ENCODE measurements around the gene EYA2. TPM values are rescaled to one million over a fixed set of nuclear protein-coding genes. Genes with fewer than 3 reads are reported as not detected.

Gene EYA2
- total RNA-seq, 1 experiment from 2014 or later = 0.08 TPM

GRCh38 chr20:47009784-47010183, 115.1 kb downstream of the EYA2 start:
- no peak for DNase-seq (ENCODE audit: low read depth in 1 of 2, low spot score in 2 of 2)
- Histone ChIP-seq H3K9me3 (replicated peaks) (no peaks in the 10 kb centered on the region), H3K27me3 (replicated peaks) (no peaks in the 10 kb centered on the region; the same call in 1 of the 2 replicates), H3K36me3 (no peaks in the 10 kb centered on the region), H3K27ac (no peak overlapping the region), H3K4me1 (replicated peaks) (no peaks in the 10 kb centered on the region), H3K4me3 (no peak overlapping the region)

GRCh38 chr20:47011984-47012383, 117.3 kb downstream of the EYA2 start:
- Histone ChIP-seq H3K27ac (no peak overlapping the region), H3K36me3 (no peaks in the 10 kb centered on the region), H3K4me1 (replicated peaks) (no peaks in the 10 kb centered on the region), H3K9me3 (replicated peaks) (no peaks in the 10 kb centered on the region), H3K4me3 (no peak overlapping the region), H3K27me3 (replicated peaks) (peaks cover 3% of the 10 kb centered on the region; the same call in 1 of the 2 replicates)
- no peak for DNase-seq (ENCODE audit: low read depth in 1 of 2, low spot score in 2 of 2)

- Histone ChIP-seq H3K4me1 (replicated peaks) (no peaks in the 10 kb centered on the region), H3K4me3 (no peak overlapping the region), H3K27ac (no peak overlapping the region), H3K9me3 (replicated peaks) (no peaks in the 10 kb centered on the region), H3K36me3 (no peaks in the 10 kb centered on the region), H3K27me3 (replicated peaks) (peaks cover 3% of the 10 kb centered on the region; the same call in 1 of the 2 replicates)
- DNase-seq (ENCODE audit: low read depth in 1 of 2, low spot score in 2 of 2) = no peak
Observed at GRCh38 chr20:47013606-47014005, 119.0 kb downstream of the EYA2 start.

- Histone ChIP-seq H3K4me1 (replicated peaks) (no peaks in the 10 kb centered on the region), H3K4me3 (no peak overlapping the region), H3K9me3 (replicated peaks) (no peaks in the 10 kb centered on the region), H3K27ac (no peak overlapping the region), H3K27me3 (replicated peaks) (peaks cover 3% of the 10 kb centered on the region), H3K36me3 (no peaks in the 10 kb centered on the region)
- no peak for DNase-seq (ENCODE audit: low read depth in 1 of 2, low spot score in 2 of 2)
Observed at GRCh38 chr20:47016068-47016664, 121.5 kb downstream of the EYA2 start.

GRCh38 chr20:47018381-47018780, 123.7 kb downstream of the EYA2 start:
- Histone ChIP-seq H3K27me3 (replicated peaks) (peaks cover 3% of the 10 kb centered on the region), H3K9me3 (replicated peaks) (no peaks in the 10 kb centered on the region), H3K4me1 (replicated peaks) (no peaks in the 10 kb centered on the region), H3K27ac (no peak overlapping the region), H3K36me3 (no peaks in the 10 kb centered on the region), H3K4me3 (no peak overlapping the region)
- no peak for DNase-seq (ENCODE audit: low read depth in 1 of 2, low spot score in 2 of 2)

- Histone ChIP-seq H3K4me1 (replicated peaks) (no peaks in the 10 kb centered on the region), H3K27ac (no peak overlapping the region), H3K4me3 (no peak overlapping the region), H3K36me3 (no peaks in the 10 kb centered on the region), H3K9me3 (replicated peaks) (no peaks in the 10 kb centered on the region), H3K27me3 (replicated peaks) (peaks cover 3% of the 10 kb centered on the region)
- no peak for DNase-seq (ENCODE audit: low read depth in 1 of 2, low spot score in 2 of 2)
Observed at GRCh38 chr20:47019121-47019824, 124.6 kb downstream of the EYA2 start.

GRCh38 chr20:47020231-47020630, 125.6 kb downstream of the EYA2 start:
- Histone ChIP-seq H3K27me3 (replicated peaks) (peaks cover 5% of the 10 kb centered on the region), H3K36me3 (no peaks in the 10 kb centered on the region), H3K4me3 (no peak overlapping the region), H3K9me3 (replicated peaks) (no peaks in the 10 kb centered on the region), H3K4me1 (replicated peaks) (no peaks in the 10 kb centered on the region), H3K27ac (no peak overlapping the region)
- peak in 1 of 2 experiments; percentile 7 for DNase-seq (ENCODE audit: low read depth in 1 of 2, low spot score in 2 of 2)

GRCh38 chr20:47021850-47022249, 127.2 kb downstream of the EYA2 start:
- no peaks in the 10 kb centered on the region for H3K4me1 ChIP-seq (replicated peaks)
- no peaks in the 10 kb centered on the region for H3K36me3 ChIP-seq
- no peak overlapping the region for H3K27ac ChIP-seq
- H3K27me3 ChIP-seq (replicated peaks) = peaks cover 5% of the 10 kb centered on the region
- H3K9me3 ChIP-seq (replicated peaks) = no peaks in the 10 kb centered on the region
- DNase-seq (ENCODE audit: low read depth in 1 of 2, low spot score in 2 of 2) = no peak
- no peak overlapping the region for H3K4me3 ChIP-seq

GRCh38 chr20:47024461-47024937, 129.9 kb downstream of the EYA2 start:
- Histone ChIP-seq H3K27ac (no peak overlapping the region), H3K9me3 (replicated peaks) (no peaks in the 10 kb centered on the region), H3K4me1 (replicated peaks) (no peaks in the 10 kb centered on the region), H3K4me3 (no peak overlapping the region), H3K27me3 (replicated peaks) (peaks cover 5% of the 10 kb centered on the region), H3K36me3 (no peaks in the 10 kb centered on the region)
- DNase-seq (ENCODE audit: low read depth in 1 of 2, low spot score in 2 of 2) = no peak

- H3K36me3 ChIP-seq = no peaks in the 10 kb centered on the region
- peaks cover 5% of the 10 kb centered on the region; the same call in 1 of the 2 replicates for H3K27me3 ChIP-seq (replicated peaks)
- no peak overlapping the region for H3K4me3 ChIP-seq
- H3K9me3 ChIP-seq (replicated peaks) = no peaks in the 10 kb centered on the region
- no peak overlapping the region for H3K27ac ChIP-seq
- H3K4me1 ChIP-seq (replicated peaks) = no peaks in the 10 kb centered on the region
- DNase-seq (ENCODE audit: low read depth in 1 of 2, low spot score in 2 of 2) = no peak
Observed at GRCh38 chr20:47027042-47027441, 132.4 kb downstream of the EYA2 start.

- Histone ChIP-seq H3K9me3 (replicated peaks) (no peaks in the 10 kb centered on the region), H3K4me3 (no peak overlapping the region), H3K27me3 (replicated peaks) (peaks cover 5% of the 10 kb centered on the region; the same call in 1 of the 2 replicates), H3K36me3 (no peaks in the 10 kb centered on the region), H3K27ac (no peak overlapping the region), H3K4me1 (replicated peaks) (no peaks in the 10 kb centered on the region)
- DNase-seq (ENCODE audit: low read depth in 1 of 2, low spot score in 2 of 2) = no peak
Observed at GRCh38 chr20:47027456-47027855, 132.8 kb downstream of the EYA2 start.

- no peak overlapping the region for H3K4me3 ChIP-seq
- no peaks in the 10 kb centered on the region for H3K9me3 ChIP-seq (replicated peaks)
- H3K4me1 ChIP-seq (replicated peaks) = no peaks in the 10 kb centered on the region
- H3K27ac ChIP-seq = no peak overlapping the region
- no peaks in the 10 kb centered on the region for H3K36me3 ChIP-seq
- DNase-seq (ENCODE audit: low read depth in 1 of 2, low spot score in 2 of 2) = no peak
- H3K27me3 ChIP-seq (replicated peaks) = peaks cover 5% of the 10 kb centered on the region; the same call in 1 of the 2 replicates
Observed at GRCh38 chr20:47028487-47028886, 133.8 kb downstream of the EYA2 start.

GRCh38 chr20:47029845-47030244, 135.2 kb downstream of the EYA2 start:
- Histone ChIP-seq H3K9me3 (replicated peaks) (no peaks in the 10 kb centered on the region), H3K27ac (no peak overlapping the region), H3K4me3 (no peak overlapping the region), H3K36me3 (no peaks in the 10 kb centered on the region), H3K27me3 (replicated peaks) (peaks cover 3% of the 10 kb centered on the region; the same call in 1 of the 2 replicates), H3K4me1 (replicated peaks) (no peaks in the 10 kb centered on the region)
- DNase-seq (ENCODE audit: low read depth in 1 of 2, low spot score in 2 of 2) = no peak

- no peak overlapping the region for H3K4me3 ChIP-seq
- no peaks in the 10 kb centered on the region for H3K36me3 ChIP-seq
- H3K27me3 ChIP-seq (replicated peaks) = no peaks in the 10 kb centered on the region; the same call in 1 of the 2 replicates
- H3K4me1 ChIP-seq (replicated peaks) = no peaks in the 10 kb centered on the region
- no peak overlapping the region for H3K27ac ChIP-seq
- DNase-seq (ENCODE audit: low read depth in 1 of 2, low spot score in 2 of 2) = no peak
- no peaks in the 10 kb centered on the region for H3K9me3 ChIP-seq (replicated peaks)
Observed at GRCh38 chr20:47030271-47030810, 135.7 kb downstream of the EYA2 start.

Data from SJSA1 (cell line).